Karpas-422 (cell line): ENCODE data around the gene UBXN6. TPM values are rescaled to one million over a fixed set of nuclear protein-coding genes. Genes with fewer than 3 reads are reported as not detected.

Experiments
- DNase-seq: peaks from one replicate; pipeline ENCODE4 v3.0.0-alpha.2; 2015
- H2AFZ ChIP-seq: fragments of 200-600 bp; sonication (generic); 2 replicates; pipeline ENCODE4 v1.6.1; 2014; ENCODE audit warnings: antibody characterized with exemption, low read length, mixed read lengths
- H3K27ac ChIP-seq: fragments of 200-600 bp; sonication (generic); 2 replicates; pipeline ENCODE4 v1.5.1; 2014; ENCODE audit warnings: mild to moderate bottlenecking, low read length, moderate library complexity
- H3K27me3 ChIP-seq: fragments of 200-600 bp; sonication (generic); 2 replicates; pipeline ENCODE4 v1.6.1; 2014; ENCODE audit warnings: low read length, mixed read lengths
- H3K36me3 ChIP-seq: fragments of 200-600 bp; sonication (generic); 2 replicates; pipeline ENCODE4 v1.6.1; 2014; ENCODE audit warnings: low read length, mixed read lengths; ENCODE audit not compliant: insufficient read depth
- H3K4me1 ChIP-seq: fragments of 200-600 bp; sonication (generic); 2 replicates; pipeline ENCODE4 v1.6.1; 2014; ENCODE audit warnings: mild to moderate bottlenecking, low read length, mixed read lengths
- H3K4me2 ChIP-seq: fragments of 200-600 bp; sonication (generic); 2 replicates; pipeline ENCODE4 v1.6.1; 2014; ENCODE audit warnings: low read length, low read depth, mild to moderate bottlenecking; ENCODE audit not compliant: poor library complexity, severe bottlenecking
- H3K4me3 ChIP-seq: fragments of 200-600 bp; sonication (generic); 2 replicates; pipeline ENCODE4 v1.5.1; 2014; ENCODE audit warnings: mild to moderate bottlenecking, antibody characterized with exemption, low read length, mixed read lengths
- H3K79me2 ChIP-seq: fragments of 200-600 bp; sonication (generic); 2 replicates; pipeline ENCODE4 v1.6.1; 2014; ENCODE audit warnings: mild to moderate bottlenecking, low read length, mixed read lengths
- H3K9ac ChIP-seq: fragments of 200-600 bp; sonication (generic); 2 replicates; pipeline ENCODE4 v1.6.0; 2014; ENCODE audit warnings: low read length
- H3K9me2 ChIP-seq: fragments of 200-600 bp; sonication (generic), shearing (Covaris generic); replicated peaks from 2 replicates; pipeline ENCODE4 v1.6.0; 2014; ENCODE audit warnings: mild to moderate bottlenecking, low read length, moderate library complexity; ENCODE audit not compliant: insufficient read depth
- H3K9me3 ChIP-seq: fragments of 300-700, 200-600 bp; sonication (generic); 2 replicates; pipeline ENCODE4 v1.6.1; 2014; ENCODE audit warnings: low read length, mixed read lengths
- H4K20me1 ChIP-seq: fragments of 200-600 bp; sonication (generic); 2 replicates; pipeline ENCODE4 v1.6.1; 2014; ENCODE audit warnings: mild to moderate bottlenecking, antibody characterized with exemption, low read length, low read depth; ENCODE audit not compliant: insufficient read depth
- total RNA-seq: library from RNA; depleted of rRNA; stranded (reverse); fragments of >200 nt; shearing (Covaris generic); gene quantifications from 2 replicates; pipeline ENCODE4 v1.2.3, GENCODE V29; 2014; ENCODE audit warnings: low replicate concordance

UBXN6 gene
- total RNA-seq, 1 experiment from 2014 or later, result 112 TPM

DNA sequence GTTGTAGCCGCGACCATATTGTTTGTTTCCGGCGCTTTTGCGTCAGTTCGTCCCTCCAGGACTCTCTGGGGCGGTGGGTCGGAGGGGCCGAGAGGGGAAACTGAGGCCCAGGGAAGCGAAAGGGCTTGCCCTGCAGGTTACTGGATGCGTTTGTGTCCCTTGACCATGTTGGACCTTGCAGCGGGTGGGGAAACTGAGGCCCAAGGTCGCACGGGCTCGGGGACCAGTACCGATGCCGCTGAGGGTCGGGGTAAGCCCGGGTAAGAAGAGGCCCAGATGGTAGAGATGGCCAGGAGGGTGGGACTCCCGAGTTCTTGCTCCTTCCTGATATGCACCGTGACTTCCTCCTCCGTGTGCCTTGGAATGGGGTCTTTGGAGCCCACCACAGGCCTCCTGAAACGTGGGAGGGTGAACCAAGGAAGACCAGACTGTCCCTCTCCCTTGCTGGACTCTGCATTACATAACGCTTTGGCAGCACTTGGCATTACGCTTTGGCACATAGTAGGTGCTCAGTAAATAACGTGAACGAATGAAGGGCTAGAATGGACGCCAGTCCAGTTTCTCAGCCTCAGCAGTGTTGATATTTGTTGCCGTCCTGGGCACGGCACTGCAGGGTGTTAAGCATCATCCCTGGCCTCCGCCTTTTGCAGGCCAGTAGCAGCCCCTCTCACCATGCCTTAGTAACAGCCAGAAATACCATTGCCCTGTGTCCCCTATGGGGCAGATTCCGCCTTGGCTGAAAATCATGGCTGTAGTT lies 54.4 kb downstream of the UBXN6 start:
- Histone ChIP-seq H3K9me2 (no peaks in the 10 kb centered on the region), H3K9me3 (no peaks in the 10 kb centered on the region), H3K4me2 (peak overlapping the region; percentile 85), H4K20me1 (peaks cover 30% of the 10 kb centered on the region), H3K36me3 (peaks cover 14% of the 10 kb centered on the region), H3K79me2 (peaks cover 71% of the 10 kb centered on the region), H3K4me3 (peak overlapping the region; percentile 92), H3K27ac (peak overlapping the region; percentile 54), H3K27me3 (no peaks in the 10 kb centered on the region), H3K9ac (peak overlapping the region; percentile 99), H3K4me1 (peaks cover 36% of the 10 kb centered on the region), H2AFZ (no peak overlapping the region)
- DNase-seq, result peak; percentile 53

DNA sequence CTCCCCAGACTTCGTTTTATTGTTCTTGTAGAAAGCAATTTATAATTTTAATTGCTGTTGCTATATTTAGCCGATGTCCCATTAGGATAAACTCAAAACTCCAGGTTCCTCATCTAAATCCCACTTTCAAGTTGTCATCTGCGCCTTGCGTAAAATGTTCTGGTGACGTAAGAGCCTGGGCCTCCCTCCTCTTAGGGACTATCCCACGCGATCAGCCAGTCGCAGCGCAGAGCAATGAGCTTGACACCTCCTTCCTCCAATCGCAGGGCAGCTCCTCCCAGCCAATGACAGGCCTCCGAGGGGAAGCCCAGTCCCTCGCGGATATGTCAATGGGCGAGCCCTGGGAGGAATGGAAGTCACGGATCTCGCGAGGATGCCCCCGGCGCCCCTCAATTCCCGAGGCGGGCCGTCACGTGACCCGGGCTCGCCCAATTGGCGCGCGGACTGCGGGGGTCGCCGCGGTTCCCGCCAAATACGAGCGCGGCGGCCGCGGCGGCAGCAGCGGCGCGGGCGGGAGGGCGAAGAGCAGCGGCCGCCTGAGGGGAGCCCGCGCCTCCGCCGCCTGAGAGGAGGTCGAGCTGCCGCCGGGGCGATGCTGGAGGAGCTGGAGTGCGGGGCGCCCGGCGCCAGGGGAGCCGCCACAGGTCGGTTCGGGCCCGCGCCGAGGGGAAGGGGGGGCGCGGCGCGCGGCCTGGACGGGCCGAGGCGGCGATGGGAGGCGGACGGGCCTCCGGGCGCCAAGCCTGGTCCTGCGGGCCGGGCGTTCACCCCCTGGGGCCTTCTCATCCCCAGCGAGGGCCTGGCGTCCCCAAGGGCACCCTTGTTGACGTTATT lies 55.2 kb downstream of the UBXN6 start, which contains the start of gene CHAF1A:
Gene CHAF1A, plus strand, starts transcription at position 470 of the 834 bp plus-strand sequence. Its CDS starts 123 bp downstream, at position 593.
- peaks cover 14% of the 10 kb centered on the region for H3K36me3 ChIP-seq

DNA sequence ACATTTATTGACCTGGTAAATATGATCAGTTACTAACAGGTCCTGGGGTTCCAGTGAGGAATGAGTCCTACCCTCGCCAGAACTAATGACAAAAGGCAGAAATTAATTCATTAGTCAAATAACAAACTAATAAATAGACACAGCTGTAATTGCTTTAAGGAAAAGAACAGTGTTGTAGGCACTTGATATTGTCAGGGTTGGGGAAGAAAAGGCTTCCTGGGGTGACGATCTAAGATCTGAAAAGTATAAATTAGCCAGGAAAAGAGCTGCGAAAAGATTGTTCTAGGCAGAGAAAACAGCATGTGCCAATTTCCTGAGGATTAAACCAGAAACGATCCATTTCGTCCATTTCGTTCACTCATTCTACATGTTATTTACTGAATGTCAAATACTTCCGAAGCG lies 55.8 kb downstream of the UBXN6 start:
- H3K27ac ChIP-seq, result peak overlapping the region; percentile 52
- no peaks in the 10 kb centered on the region for H3K9me3 ChIP-seq
- H3K27me3 ChIP-seq, result no peaks in the 10 kb centered on the region
- peaks cover 36% of the 10 kb centered on the region for H3K4me1 ChIP-seq
- H3K79me2 ChIP-seq, result peaks cover 76% of the 10 kb centered on the region
- peak overlapping the region; percentile 81 for H3K4me2 ChIP-seq
- peak overlapping the region; percentile 72 for H3K9ac ChIP-seq
- no peaks in the 10 kb centered on the region for H3K9me2 ChIP-seq
- peaks cover 26% of the 10 kb centered on the region for H4K20me1 ChIP-seq
- peak overlapping the region; percentile 67 for H3K4me3 ChIP-seq
- peaks cover 15% of the 10 kb centered on the region for H3K36me3 ChIP-seq
- peak overlapping the region; percentile 49; the same call in 1 of the 2 replicates for H2AFZ ChIP-seq
- no peak for DNase-seq

More for the DNA sequence above, 55.2 kb downstream of the UBXN6 start, which contains the start of gene CHAF1A:
- no peaks in the 10 kb centered on the region for H3K9me3 ChIP-seq
- peak within 1 kb of the TSS; percentile 49; the same call in 1 of the 2 replicates for H2AFZ ChIP-seq
- no peaks in the 10 kb centered on the region for H3K27me3 ChIP-seq
- H4K20me1 ChIP-seq, result peaks cover 29% of the 10 kb centered on the region
- H3K79me2 ChIP-seq, result peaks cover 76% of the 10 kb centered on the region
- H3K4me2 ChIP-seq, result peak within 1 kb of the TSS; percentile 85
- DNase-seq, result peak; percentile 100
- H3K27ac ChIP-seq, result peak within 1 kb of the TSS; percentile 54
- peaks cover 36% of the 10 kb centered on the region for H3K4me1 ChIP-seq
- no peaks in the 10 kb centered on the region for H3K9me2 ChIP-seq
- H3K9ac ChIP-seq, result peak within 1 kb of the TSS; percentile 99
- H3K4me3 ChIP-seq, result peak within 1 kb of the TSS; percentile 92

DNA sequence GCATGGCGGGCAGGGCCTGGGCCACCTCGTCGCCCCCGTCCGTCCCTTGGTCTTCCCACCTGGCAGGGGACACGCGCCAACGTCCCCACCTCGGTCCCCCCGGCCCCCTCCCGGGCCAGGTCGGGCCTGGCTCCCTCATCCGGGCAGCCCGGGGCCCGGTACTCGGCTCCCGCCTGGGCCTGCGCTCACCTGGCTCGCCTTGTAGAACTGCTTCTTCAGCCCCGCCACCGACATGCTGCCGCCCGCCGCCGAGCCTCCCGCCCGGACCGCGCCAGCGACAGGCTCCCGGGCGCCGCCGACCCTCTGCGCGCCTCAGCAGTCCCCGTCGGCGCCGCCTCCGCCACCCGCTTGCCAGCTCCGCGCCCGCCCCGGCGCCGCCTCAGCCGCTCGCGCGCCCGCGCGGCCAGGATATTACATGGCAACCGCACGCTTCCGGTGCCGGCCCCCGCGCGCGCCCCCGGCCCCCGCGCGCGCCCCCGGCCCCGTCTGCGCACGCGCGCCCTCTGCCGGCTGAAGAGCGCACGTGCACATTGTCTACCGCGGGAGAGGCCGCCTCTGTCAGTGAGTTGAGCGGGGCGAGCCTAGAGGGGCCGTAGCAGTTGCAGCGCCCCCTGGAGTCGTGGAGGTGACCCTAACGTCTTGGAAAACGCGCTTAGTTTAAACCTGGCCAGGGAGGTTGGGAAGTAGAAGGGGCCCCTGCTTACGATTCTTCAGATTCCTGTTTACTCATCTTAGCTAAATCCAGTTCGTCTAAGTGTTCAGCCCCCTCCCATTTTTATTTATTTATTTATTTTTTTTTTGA lies 57.3 kb downstream of the UBXN6 start, which contains the start of gene SH3GL1:
Gene SH3GL1, minus strand, starts transcription at position 413 of the 802 bp plus-strand sequence. Its CDS starts 179 bp downstream, at position 234.
- H3K27ac ChIP-seq, result peak within 1 kb of the TSS; percentile 55
- peak within 1 kb of the TSS; percentile 5; the same call in 1 of the 2 replicates for H2AFZ ChIP-seq
- peak within 1 kb of the TSS; percentile 95 for H3K4me3 ChIP-seq
- H3K9me2 ChIP-seq, result no peaks in the 10 kb centered on the region
- H3K27me3 ChIP-seq, result no peaks in the 10 kb centered on the region
- H3K36me3 ChIP-seq, result peaks cover 10% of the 10 kb centered on the region; the same call in 1 of the 2 replicates
- peaks cover 68% of the 10 kb centered on the region for H3K79me2 ChIP-seq
- peaks cover 20% of the 10 kb centered on the region for H4K20me1 ChIP-seq
- H3K9me3 ChIP-seq, result no peaks in the 10 kb centered on the region
- peak; percentile 96 for DNase-seq
- peaks cover 36% of the 10 kb centered on the region for H3K4me1 ChIP-seq
- H3K9ac ChIP-seq, result peak within 1 kb of the TSS; percentile 98
- peak within 1 kb of the TSS; percentile 94 for H3K4me2 ChIP-seq

DNA sequence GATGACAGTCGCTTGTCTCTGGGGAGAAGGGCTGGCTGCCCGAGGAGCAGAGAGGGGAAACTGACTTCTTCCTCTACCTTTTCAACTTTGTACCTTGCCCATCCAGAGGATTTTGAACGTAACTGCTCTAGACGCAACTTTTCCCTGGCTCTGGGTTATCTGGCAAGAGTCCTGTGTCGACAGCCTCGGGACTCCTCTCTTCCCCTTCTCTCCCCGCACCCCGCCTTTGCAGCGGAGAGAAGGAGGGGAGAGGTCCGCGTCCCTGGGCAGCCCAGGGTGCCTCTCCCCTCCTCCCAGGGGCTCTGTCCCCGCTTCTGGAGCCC lies 57.8 kb downstream of the UBXN6 start:
- peak overlapping the region; percentile 95 for H3K4me3 ChIP-seq
- H3K9me3 ChIP-seq, result no peaks in the 10 kb centered on the region
- DNase-seq, result peak; percentile 70
- H4K20me1 ChIP-seq, result peaks cover 26% of the 10 kb centered on the region
- peak overlapping the region; percentile 55 for H3K27ac ChIP-seq
- peak overlapping the region; percentile 98 for H3K9ac ChIP-seq
- H3K27me3 ChIP-seq, result no peaks in the 10 kb centered on the region
- peak overlapping the region; percentile 5; the same call in 1 of the 2 replicates for H2AFZ ChIP-seq
- peak overlapping the region; percentile 94 for H3K4me2 ChIP-seq
- no peaks in the 10 kb centered on the region for H3K9me2 ChIP-seq
- peaks cover 8% of the 10 kb centered on the region; the same call in 1 of the 2 replicates for H3K36me3 ChIP-seq
- peaks cover 68% of the 10 kb centered on the region for H3K79me2 ChIP-seq
- peaks cover 33% of the 10 kb centered on the region for H3K4me1 ChIP-seq

DNA sequence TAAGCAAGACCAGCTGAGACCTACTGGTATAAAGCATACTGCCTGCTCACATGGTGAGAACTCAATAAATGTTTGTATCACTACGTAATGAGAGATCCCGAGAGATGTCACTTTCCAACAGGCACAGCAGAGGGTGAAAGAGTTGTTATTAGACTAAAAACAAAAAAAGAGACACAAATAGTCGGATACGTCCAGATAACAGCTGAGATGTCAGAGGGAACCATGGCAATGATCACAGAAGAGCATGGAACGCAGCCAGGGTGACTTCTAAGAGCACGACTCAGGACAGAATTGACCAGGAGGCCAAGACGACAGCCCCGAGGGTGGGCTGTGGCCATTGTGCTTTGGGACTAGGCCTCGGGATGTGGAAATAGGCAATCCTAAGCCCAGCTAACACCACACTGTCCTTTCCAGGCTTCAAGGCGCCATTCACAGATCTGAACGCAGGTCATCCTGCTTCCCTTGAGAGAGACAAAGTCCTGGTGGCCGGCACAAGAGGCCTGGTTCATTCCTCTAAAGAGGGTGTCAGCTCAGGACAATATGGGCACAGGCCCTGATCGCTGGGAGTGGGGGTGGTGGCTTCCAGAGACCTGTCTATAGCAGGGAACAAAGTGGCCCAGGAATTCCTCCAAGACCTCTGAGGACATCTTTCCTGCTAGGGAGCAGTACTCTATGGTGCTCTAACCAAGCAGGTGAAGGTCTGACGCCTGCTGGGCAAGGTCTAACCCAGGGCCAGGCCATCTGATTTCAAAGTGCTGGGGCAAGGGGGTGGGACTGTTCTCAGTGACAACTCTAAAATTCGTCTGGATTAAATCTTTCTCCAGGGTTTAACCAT lies 60.4 kb downstream of the UBXN6 start:
- Histone ChIP-seq H2AFZ (no peak overlapping the region), H3K79me2 (peaks cover 67% of the 10 kb centered on the region), H3K4me1 (peaks cover 17% of the 10 kb centered on the region), H3K27ac (no peak overlapping the region), H3K4me3 (no peak overlapping the region), H3K27me3 (no peaks in the 10 kb centered on the region), H3K4me2 (no peak overlapping the region), H3K9me2 (no peaks in the 10 kb centered on the region), H4K20me1 (peaks cover 27% of the 10 kb centered on the region), H3K9ac (no peak overlapping the region), H3K9me3 (no peaks in the 10 kb centered on the region), H3K36me3 (0 out of 2 replicates have a peak, but pooled peaks cover 8% of the 10 kb centered on the region)
- DNase-seq, result no peak
